Mesothelial cell of epicardium (in vitro differentiated cells): ENCODE results near the gene CTBP2. TPM values are rescaled to one million over a fixed set of nuclear protein-coding genes. Genes with fewer than 3 reads are reported as not detected.
A peak's percentile ranks its signal among the peaks of the same experiment; 100 is the strongest.

Experiments
- DNase-seq, 2 experiments: peaks; one replicate each; pipeline ENCODE4 v3.0.0; 2021; ENCODE audit warnings: low spot score in 2 of 2; ENCODE audit not compliant: unreplicated experiment in 2 of 2
- H3K27ac Mint-ChIP-seq: 2 replicates; pipeline ENCODE4 v1.8.0; 2021; ENCODE audit warnings: mixed read lengths
- H3K27me3 Mint-ChIP-seq: 2 replicates; pipeline ENCODE4 v1.8.0; 2021; ENCODE audit warnings: low read depth, mixed read lengths
- H3K36me3 Mint-ChIP-seq: 2 replicates; pipeline ENCODE4 v1.8.0; 2021; ENCODE audit warnings: mixed read lengths
- H3K4me1 Mint-ChIP-seq: 2 replicates; pipeline ENCODE4 v1.8.0; 2021; ENCODE audit warnings: mixed read lengths
- H3K4me3 Mint-ChIP-seq: 2 replicates; pipeline ENCODE4 v1.8.0; 2021; ENCODE audit warnings: mild to moderate bottlenecking, moderate library complexity, mixed read lengths
- H3K9me3 Mint-ChIP-seq: 2 replicates; pipeline ENCODE4 v1.8.0; 2021; ENCODE audit warnings: mixed read lengths
- total RNA-seq: library from RNA; stranded (reverse); gene quantifications from 3 replicates; pipeline ENCODE4 v1.2.1, GENCODE V29; 2021
- TF ChIP-seq, protein P1 (sequence below): fragments of 200-600 bp; sonication (generic); IDR thresholded peaks from one replicate; pipeline ENCODE4 v1.5.0; 2021; ENCODE audit warnings: antibody characterized with exemption; ENCODE audit not compliant: unreplicated experiment

CTBP2 gene
- total RNA-seq, 1 donor from 2014 or later: 122 TPM

DNA sequence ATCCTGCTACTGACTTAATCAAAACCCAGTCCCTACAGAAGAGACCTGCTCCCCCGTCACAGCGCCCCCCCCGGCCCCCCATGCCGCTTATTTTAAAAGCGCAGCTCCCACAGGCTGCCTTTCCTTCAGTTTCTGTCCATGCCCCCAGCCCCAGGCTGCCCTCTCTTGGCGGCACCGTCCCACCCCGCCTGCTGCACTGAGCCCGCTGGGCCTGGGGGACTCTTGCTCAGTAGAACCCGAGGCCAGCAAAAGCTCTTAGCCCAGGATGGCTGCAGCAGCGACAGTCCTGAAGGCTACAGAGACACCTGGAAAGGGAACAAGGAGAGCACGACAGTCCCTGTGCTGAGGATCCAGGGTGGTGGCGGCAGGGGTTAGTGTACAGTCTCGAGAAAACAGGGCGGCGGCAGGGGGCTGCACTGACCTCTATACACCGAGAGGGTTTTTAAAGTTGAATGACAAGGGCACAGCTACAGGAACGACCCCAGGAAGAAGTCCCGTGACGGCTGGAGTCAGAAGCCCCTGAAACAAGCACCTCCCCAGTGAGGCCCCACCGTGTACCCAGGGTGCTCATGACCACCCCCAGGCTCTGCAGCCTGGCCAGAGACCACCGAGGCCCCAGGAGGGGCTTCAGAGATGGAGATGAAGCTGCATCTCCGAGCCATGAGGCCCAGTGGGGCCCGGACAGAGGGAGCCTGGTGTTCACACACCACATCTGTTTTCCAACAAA is 164.1 kb downstream of the CTBP2 start:
- no peak overlapping the region for H3K27ac Mint-ChIP-seq
- no peak overlapping the region for H3K4me3 Mint-ChIP-seq
- peaks cover 7% of the 10 kb centered on the region for H3K4me1 Mint-ChIP-seq
- no peaks in the 10 kb centered on the region for H3K27me3 Mint-ChIP-seq
- H3K36me3 Mint-ChIP-seq: peaks cover 40% of the 10 kb centered on the region
- peak in 1 of 2 experiments; percentile 35 for DNase-seq
- H3K9me3 Mint-ChIP-seq: no peaks in the 10 kb centered on the region
- TF ChIP-seq, protein P1, sequence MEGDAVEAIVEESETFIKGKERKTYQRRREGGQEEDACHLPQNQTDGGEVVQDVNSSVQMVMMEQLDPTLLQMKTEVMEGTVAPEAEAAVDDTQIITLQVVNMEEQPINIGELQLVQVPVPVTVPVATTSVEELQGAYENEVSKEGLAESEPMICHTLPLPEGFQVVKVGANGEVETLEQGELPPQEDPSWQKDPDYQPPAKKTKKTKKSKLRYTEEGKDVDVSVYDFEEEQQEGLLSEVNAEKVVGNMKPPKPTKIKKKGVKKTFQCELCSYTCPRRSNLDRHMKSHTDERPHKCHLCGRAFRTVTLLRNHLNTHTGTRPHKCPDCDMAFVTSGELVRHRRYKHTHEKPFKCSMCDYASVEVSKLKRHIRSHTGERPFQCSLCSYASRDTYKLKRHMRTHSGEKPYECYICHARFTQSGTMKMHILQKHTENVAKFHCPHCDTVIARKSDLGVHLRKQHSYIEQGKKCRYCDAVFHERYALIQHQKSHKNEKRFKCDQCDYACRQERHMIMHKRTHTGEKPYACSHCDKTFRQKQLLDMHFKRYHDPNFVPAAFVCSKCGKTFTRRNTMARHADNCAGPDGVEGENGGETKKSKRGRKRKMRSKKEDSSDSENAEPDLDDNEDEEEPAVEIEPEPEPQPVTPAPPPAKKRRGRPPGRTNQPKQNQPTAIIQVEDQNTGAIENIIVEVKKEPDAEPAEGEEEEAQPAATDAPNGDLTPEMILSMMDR: no peak

DNA sequence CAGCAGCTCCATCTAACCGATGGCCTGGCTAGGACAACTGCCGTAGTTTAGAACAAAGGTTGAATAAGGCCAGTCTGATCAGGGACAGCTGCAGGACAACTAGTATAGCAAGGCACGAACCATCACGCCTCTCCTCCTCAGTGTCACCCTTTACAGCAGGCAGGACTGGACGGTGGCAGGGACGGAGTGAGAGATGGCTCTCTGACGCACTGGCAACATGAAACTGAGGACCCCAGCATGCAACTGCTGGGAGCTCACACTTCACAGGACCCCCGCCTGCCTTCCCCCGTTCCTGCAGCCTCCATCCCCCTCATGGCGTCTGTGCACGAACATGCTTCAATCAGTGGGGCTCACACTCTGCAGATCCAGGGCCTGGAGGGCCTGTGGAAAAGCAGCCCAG is 164.8 kb downstream of the CTBP2 start:
- Mint-ChIP-seq H3K4me3 (no peak overlapping the region), H3K27me3 (no peaks in the 10 kb centered on the region), H3K4me1 (peaks cover under 1% of the 10 kb centered on the region), H3K36me3 (peaks cover 44% of the 10 kb centered on the region), H3K27ac (no peak overlapping the region), H3K9me3 (no peaks in the 10 kb centered on the region)
- DNase-seq: no peak
- TF ChIP-seq, protein P1: no peak

DNA sequence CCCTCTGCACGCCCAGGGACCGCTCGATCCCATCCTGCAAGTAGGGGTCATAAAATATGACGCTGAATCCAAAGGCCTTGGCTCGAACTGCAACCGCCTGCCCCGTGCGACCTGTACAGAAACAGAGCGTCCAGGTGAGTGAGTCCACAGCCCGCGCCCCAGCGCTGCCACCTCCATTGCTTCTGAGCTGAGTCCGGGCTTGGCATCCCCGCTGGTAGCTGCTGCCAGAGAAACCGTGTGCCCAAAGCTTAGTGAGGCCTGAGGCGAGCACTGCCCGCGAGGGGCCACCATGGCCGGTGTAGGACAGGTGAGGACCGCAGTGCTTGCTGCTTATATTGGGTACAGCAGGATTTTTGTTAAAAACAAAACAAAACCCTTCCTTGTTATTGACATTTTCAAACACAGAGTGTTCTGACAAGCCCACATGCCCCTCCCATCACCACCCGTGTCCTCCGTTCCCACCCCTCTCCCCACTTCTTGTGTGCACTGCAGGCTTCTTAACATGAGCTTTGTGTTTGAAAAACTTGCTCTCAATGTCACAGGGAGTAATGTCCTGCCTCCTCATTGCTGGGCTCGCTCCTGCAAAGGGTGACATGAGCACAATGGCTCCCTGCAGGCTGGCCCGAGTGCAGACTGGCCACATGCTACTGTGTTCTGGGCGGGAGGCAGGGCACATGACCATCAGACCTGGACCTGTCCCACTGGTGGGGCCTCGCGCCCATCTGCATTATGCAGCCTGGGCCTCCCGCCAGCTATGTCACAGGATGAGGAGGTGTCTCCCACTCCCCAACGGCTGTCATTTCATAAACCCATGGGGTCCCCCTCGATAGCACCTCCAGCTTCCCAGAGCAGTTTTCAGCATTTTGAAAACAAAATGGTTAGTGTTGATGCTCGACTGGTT is 165.5 kb downstream of the CTBP2 start:
- no peaks in the 10 kb centered on the region for H3K4me1 Mint-ChIP-seq
- peak in 1 of 2 experiments; percentile 31 for DNase-seq
- H3K9me3 Mint-ChIP-seq: no peaks in the 10 kb centered on the region
- TF ChIP-seq, protein P1: no peak
- H3K27ac Mint-ChIP-seq: no peak overlapping the region
- peaks cover 44% of the 10 kb centered on the region for H3K36me3 Mint-ChIP-seq
- no peaks in the 10 kb centered on the region for H3K27me3 Mint-ChIP-seq
- no peak overlapping the region for H3K4me3 Mint-ChIP-seq

DNA sequence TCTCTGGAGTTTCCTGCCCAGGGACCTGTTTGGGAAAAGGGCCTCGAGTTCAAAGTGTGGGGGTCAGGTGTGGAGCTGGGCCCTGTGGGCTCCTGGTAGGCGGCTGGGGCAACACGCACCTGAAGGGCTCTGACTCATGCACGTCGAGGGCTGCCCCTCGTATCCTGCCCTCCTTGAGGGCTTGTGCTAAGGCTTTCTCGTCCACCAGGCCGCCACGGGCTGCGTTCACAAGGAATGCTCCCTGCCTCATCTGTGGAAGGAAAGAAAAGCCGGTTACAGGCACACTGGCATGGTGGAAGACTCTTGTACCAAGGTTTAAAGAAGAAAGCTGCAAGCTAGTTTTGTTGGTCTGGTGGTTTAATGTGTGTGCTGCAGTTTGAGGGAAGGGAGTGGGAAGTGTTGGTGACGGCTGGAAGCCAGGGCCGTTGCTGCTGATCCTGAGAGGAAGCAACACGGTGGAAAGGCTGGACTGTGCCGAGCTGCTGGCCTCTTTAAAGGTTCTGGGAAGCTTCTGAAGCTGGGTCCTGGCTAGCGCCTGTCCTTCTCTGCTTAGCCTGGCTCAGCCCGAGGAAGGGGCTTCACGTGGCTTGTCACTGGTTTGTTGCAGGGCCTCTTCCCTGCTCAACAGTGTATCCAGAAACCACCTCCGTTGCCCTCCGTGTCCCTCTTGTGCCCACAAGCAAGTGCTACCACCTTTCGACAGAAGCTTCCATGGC is 166.5 kb downstream of the CTBP2 start:
- Mint-ChIP-seq H3K4me1 (no peaks in the 10 kb centered on the region), H3K4me3 (no peak overlapping the region), H3K36me3 (peaks cover 51% of the 10 kb centered on the region), H3K27me3 (no peaks in the 10 kb centered on the region), H3K9me3 (no peaks in the 10 kb centered on the region), H3K27ac (no peak overlapping the region)
- TF ChIP-seq, protein P1: no peak
- DNase-seq: no peak

DNA sequence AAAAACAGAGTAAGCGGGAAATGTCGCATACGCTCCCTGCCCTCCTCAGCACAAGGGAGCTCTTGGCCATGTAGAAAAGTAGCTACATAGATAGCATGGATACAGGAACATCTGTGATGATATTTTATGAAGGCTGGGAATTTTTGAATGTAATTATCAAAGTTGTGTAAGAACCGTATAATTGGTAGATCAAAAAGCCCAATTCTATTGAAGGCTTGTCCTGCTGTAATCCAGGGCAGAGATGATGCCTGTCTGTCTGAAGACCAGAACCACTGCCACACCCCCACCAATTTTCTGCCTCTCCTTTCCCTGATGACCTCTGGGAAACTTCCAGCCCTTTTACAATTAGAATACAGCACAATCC is 167.0 kb downstream of the CTBP2 start:
- H3K4me1 Mint-ChIP-seq: no peaks in the 10 kb centered on the region

More for the DNA sequence above, 167.0 kb downstream of the CTBP2 start:
- Mint-ChIP-seq H3K27me3 (no peaks in the 10 kb centered on the region), H3K36me3 (peaks cover 57% of the 10 kb centered on the region), H3K4me3 (no peak overlapping the region), H3K27ac (no peak overlapping the region), H3K9me3 (no peaks in the 10 kb centered on the region)
- TF ChIP-seq, protein P1: no peak
- DNase-seq: no peak
